Suppressor macrophage (primary cell): ENCODE results near the gene GAPVD1.
"Not testable (repeated sequence)": the region's sequence is repeated elsewhere in the genome, so short reads cannot be mapped to it uniquely, and the experiment has no call there.

Experiments
- DNase-seq, 4 experiments: peaks; one replicate each; pipeline ENCODE4 v3.0.0-alpha.2; 2020 to 2022

The GAPVD1 gene

DNA sequence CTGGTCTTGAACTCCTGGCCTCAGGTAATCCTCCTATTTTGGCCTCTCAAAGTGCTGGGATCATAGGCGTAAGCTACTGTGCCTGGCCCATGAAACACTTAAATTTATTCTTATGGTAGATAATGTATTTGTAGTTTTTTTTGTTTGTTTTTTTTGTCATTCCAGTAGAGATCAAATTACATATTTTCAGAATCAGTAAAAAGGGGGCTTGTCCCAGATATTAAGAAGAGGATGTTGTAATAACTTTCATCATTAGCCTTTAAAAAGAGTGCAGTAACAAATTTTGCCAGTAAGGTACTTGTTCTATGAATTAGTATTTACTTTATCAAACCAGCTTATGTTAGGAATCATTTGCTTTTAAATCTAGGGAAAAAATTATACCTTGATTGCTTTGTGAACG, 42.6 kb downstream of the GAPVD1 start:
- no peak for DNase-seq

- DNase-seq: no peak
These were observed 50.8 kb downstream of the GAPVD1 start for GRCh38 chr9:125312411-125312810.

- DNase-seq: not testable (repeated sequence)
These were observed 54.7 kb downstream of the GAPVD1 start for GRCh38 chr9:125316359-125316758.

GRCh38 chr9:125317704-125318103, 56.1 kb downstream of the GAPVD1 start:
- no peak for DNase-seq

DNA sequence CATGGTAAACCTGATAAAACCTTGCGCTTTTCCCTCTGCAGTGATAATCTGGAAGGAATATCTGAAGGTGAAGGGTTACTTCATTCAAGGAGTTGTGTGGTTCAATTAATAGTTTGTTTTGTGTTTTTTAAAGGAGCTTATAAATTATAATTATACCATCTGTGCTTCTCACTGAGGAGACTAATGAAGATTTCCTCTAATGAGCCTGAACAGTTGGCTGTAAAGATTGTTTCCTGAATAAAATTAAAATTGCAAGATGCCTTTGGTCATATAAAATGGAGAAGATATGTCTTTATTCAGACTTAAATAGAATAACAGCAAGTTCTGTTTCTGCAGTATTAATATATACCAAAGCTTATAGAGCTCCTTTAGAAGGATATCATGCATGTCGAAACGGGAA, 59.9 kb downstream of the GAPVD1 start:
- DNase-seq: no peak

- DNase-seq: no peak
These were observed 62.0 kb downstream of the GAPVD1 start for GRCh38 chr9:125323615-125324014.

- DNase-seq: no peak
These were observed 64.2 kb downstream of the GAPVD1 start for GRCh38 chr9:125325826-125326225.

DNA sequence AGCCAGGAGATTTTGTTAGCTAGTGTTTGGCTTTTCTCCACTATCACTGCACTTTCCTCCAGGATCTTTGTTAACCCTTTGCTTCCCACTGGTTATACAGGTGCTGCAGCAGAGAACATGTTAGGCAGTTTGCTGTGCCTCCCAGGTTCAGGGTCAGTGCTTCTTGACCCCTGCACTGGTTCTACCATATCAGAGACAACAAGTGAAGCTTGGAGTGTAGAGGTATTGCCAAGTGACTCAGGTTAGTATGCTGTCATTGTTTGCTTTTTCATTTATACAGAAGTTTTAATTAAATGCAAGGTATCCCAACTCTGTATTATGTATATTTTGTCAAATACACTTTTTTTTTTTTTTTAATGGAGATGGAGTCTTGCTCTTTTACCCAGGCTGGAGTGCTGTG, 68.4 kb downstream of the GAPVD1 start:
- no peak for DNase-seq

GRCh38 chr9:125330587-125330986, 69.0 kb downstream of the GAPVD1 start:
- DNase-seq: no peak

DNA sequence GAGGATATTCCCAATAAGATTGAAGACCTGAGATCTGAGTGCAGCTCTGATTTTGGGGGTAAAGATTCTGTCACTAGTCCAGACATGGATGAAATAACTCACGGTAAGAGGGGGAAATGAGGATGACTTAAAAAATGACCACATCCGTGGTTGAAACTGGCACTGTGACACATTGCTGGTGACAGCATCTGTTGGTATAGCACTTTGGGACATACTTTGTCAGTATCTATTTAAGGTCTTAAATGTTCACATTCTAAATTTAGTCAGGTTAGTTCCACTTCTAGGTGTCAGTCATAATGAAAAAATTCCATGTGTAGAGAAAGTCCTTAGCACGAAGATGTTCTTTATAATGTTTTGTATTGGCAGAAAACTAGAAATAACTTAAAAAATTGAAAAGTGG, 70.9 kb downstream of the GAPVD1 start:
- no peak for DNase-seq

DNA sequence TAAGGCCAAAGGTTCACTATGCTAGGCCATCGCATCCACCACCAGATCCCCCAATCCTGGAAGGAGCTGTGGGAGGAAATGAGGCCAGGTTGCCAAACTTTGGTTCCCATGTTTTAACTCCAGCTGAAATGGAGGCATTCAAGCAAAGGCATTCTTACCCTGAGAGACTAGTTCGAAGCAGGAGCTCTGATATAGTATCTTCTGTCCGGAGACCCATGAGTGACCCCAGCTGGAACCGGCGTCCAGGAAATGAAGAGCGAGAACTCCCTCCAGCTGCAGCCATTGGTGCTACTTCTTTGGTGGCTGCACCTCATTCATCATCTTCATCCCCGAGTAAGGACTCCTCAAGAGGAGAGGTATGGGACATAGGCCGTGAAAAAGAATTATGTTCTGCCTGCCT, 75.6 kb downstream of the GAPVD1 start:
- no peak for DNase-seq

DNA sequence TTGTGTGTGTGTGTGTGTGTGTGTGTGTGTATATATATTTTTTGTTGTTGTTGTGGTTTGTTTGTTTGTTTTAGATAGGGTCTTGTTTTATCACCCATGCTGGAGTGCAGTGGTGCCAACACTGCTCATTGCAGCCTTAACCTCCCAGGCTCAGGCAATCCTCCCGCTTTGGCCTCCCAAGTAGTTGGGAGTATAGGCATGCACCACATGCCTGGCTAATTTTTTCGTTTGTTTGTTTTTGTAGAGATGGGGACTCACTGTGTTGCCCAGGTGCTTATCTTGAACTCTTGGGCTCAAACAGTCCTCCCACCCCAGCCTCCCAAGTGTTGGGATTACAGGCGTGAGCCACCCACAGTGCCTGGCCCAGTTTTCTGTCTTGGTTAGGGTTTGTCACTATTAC, 77.3 kb downstream of the GAPVD1 start:
- DNase-seq: no peak

- DNase-seq: no peak
These were observed 79.9 kb downstream of the GAPVD1 start for GRCh38 chr9:125341566-125341965.

GRCh38 chr9:125343518-125344275, 82.1 kb downstream of the GAPVD1 start:
- DNase-seq: no peak

- DNase-seq: no peak
These were observed 84.6 kb downstream of the GAPVD1 start for GRCh38 chr9:125346080-125346732.

- DNase-seq: no peak
These were observed 94.0 kb downstream of the GAPVD1 start for GRCh38 chr9:125355601-125356000.

DNA sequence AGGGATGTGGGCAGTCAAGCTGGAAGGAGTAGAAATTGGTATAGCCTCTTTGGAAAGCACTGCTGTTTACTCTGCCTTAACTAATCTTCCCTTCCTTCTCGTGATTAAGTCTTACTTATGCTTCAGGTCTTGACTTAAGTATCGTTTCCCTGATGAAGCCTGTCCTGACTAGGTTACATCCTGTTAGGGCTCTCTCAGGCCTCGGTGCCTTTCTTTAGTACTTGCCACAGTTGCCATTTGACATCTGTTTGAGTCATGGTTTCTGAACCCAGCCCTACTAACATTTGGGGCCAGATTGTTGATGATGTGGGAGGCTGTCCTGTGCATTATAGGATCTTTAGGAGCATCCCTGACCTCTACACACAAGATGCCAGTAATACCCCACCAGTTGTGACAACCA, 94.4 kb downstream of the GAPVD1 start:
- DNase-seq: no peak

DNA sequence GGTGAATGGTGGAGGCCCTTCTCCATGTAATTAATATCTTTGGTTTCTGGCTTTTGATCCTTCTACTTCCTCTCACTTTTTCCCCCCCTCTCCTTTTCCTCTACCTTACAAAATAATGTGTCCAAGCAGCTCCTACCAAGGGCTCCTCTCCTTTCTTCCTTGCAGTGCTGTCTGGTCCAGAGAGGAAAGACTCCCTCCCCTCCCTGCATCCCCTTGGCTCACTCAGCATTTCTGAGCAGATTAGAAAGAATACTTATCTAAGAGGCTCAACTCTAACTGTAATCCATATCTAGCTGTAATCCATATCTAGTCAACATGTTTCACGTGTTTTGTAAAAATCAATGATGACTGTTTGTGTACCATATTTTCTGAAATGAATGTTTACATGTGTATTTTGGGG, 97.4 kb downstream of the GAPVD1 start:
- DNase-seq: no peak

GRCh38 chr9:125360601-125361000, 99.0 kb downstream of the GAPVD1 start:
- DNase-seq: no peak

- DNase-seq: peak; percentile 9 to 52 (median 44)
These were observed 100.4 kb downstream of the GAPVD1 start for GRCh38 chr9:125361837-125362531.

DNA sequence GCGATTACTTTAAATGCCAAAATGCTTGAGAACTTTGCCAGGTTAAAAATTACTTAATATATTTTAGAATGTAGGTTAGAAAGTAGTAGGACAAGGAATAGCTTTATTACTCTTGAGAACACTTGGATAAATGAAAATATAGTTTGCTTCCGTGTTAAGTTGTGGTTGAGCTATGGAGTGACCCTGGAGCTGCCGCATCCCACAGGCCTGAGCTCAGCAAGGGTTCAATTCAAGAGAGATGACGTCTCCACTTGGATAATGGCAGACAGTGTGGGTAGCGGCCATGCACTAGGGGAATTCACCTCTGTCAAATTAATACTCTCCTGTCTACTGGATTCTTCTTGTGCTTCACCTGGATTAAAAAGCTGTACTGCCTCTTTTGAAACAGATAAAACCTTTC, 105.0 kb downstream of the GAPVD1 start:
- no peak for DNase-seq

- DNase-seq: no peak
These were observed 109.2 kb downstream of the GAPVD1 start for GRCh38 chr9:125370786-125371185.

GRCh38 chr9:125372441-125373226, 111.0 kb downstream of the GAPVD1 start:
- no peak for DNase-seq
